ENCODE data around the gene SIK3. TPM values are rescaled to one million over a fixed set of nuclear protein-coding genes. Genes with fewer than 3 reads are reported as not detected.

Gene SIK3
- total RNA-seq, 1 donor from 2014 or later, result 32.9 TPM

GRCh38 chr11:116849486-116849885 lies 248.7 kb downstream of the SIK3 start:
- ATAC-seq, result no peak
- TF ChIP-seq, protein P1, sequence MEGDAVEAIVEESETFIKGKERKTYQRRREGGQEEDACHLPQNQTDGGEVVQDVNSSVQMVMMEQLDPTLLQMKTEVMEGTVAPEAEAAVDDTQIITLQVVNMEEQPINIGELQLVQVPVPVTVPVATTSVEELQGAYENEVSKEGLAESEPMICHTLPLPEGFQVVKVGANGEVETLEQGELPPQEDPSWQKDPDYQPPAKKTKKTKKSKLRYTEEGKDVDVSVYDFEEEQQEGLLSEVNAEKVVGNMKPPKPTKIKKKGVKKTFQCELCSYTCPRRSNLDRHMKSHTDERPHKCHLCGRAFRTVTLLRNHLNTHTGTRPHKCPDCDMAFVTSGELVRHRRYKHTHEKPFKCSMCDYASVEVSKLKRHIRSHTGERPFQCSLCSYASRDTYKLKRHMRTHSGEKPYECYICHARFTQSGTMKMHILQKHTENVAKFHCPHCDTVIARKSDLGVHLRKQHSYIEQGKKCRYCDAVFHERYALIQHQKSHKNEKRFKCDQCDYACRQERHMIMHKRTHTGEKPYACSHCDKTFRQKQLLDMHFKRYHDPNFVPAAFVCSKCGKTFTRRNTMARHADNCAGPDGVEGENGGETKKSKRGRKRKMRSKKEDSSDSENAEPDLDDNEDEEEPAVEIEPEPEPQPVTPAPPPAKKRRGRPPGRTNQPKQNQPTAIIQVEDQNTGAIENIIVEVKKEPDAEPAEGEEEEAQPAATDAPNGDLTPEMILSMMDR (IDR thresholded peaks at IDR 0.05), result no peak
- peaks cover 35% of the 10 kb centered on the region for H3K4me1 ChIP-seq
- H3K36me3 ChIP-seq, result peaks cover 52% of the 10 kb centered on the region
- no peak overlapping the region for H3K27ac ChIP-seq
- no peaks in the 10 kb centered on the region for H3K27me3 ChIP-seq (ENCODE audit: low read depth)
- intact Hi-C loops (cut with DNase I), result no loop called here
- no peaks in the 10 kb centered on the region for H3K9me3 ChIP-seq
- DNase-seq, result no peak
- no peak overlapping the region for H3K4me3 ChIP-seq

- DNase-seq, result no peak
- Histone ChIP-seq H3K9me3 (no peaks in the 10 kb centered on the region), H3K4me3 (no peak overlapping the region), H3K27ac (no peak overlapping the region), H3K4me1 (peaks cover 31% of the 10 kb centered on the region), H3K36me3 (peaks cover 54% of the 10 kb centered on the region), H3K27me3 (ENCODE audit: low read depth) (no peaks in the 10 kb centered on the region)
- TF ChIP-seq, protein P1 (IDR thresholded peaks at IDR 0.05), result no peak
- no peak for ATAC-seq
- intact Hi-C loops (cut with DNase I), result no loop called here
Measured at GRCh38 chr11:116849060-116849459, 249.2 kb downstream of the SIK3 start.

- intact Hi-C loops (cut with DNase I), result no loop called here
- no peak for DNase-seq
- H3K27me3 ChIP-seq (ENCODE audit: low read depth), result no peaks in the 10 kb centered on the region
- TF ChIP-seq, protein P1 (IDR thresholded peaks at IDR 0.05), result no peak
- H3K27ac ChIP-seq, result no peak overlapping the region
- ATAC-seq, result no peak
- peaks cover 16% of the 10 kb centered on the region for H3K4me1 ChIP-seq
- H3K9me3 ChIP-seq, result no peaks in the 10 kb centered on the region
- no peak overlapping the region for H3K4me3 ChIP-seq
- peaks cover 68% of the 10 kb centered on the region for H3K36me3 ChIP-seq
Measured at GRCh38 chr11:116847612-116848011, 250.6 kb downstream of the SIK3 start.

DNA sequence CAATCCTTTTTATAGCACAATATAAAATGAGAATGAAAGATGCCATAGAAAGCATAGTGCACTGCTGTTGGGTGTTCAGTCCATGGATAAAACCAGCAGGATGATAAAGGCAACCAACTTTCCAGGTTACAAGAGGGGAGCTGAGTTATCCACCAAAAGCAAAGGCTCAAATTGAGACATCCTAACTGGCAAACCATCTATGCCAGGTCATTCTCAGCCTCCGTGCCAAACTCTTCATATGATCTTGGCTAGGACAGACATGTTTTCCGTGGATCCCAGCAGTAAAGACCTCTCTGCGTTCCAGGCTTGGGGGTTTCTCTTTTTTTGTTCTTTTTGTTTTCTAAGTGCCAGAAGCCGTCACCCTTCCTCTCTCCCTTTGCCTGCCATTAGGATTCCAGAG lies 253.5 kb downstream of the SIK3 start:
- peaks cover 72% of the 10 kb centered on the region for H3K36me3 ChIP-seq

DNA sequence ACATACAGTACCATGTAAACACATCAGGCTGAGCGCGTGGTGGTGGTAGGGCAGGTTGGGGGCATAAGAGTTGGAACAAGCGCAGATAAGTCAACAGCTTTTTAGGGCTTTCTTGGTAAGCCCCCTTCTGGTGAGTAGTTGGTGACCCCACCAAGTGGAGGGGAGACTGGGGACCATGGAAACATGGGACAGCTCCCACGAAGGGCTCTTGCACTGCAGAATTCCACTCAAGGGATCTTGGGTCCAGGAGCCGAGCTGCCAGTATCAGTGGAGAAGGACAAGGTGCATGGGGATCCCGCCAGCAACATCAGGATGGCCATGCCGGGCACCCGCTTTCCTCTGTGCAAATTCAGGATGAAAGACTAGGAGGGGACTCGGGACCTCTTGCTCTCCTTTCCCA lies 254.6 kb downstream of the SIK3 start:
- H3K36me3 ChIP-seq, result peaks cover 62% of the 10 kb centered on the region
- DNase-seq, result no peak
- peaks cover 6% of the 10 kb centered on the region for H3K4me1 ChIP-seq
- no peak overlapping the region for H3K4me3 ChIP-seq
- TF ChIP-seq, protein P1 (IDR thresholded peaks at IDR 0.05), result no peak
- intact Hi-C loops (cut with DNase I), result no loop called here
- ATAC-seq, result no peak
- H3K27ac ChIP-seq, result no peak overlapping the region
- H3K9me3 ChIP-seq, result no peaks in the 10 kb centered on the region
- H3K27me3 ChIP-seq (ENCODE audit: low read depth), result no peaks in the 10 kb centered on the region

More for the DNA sequence above, 253.5 kb downstream of the SIK3 start:
- Histone ChIP-seq H3K9me3 (no peaks in the 10 kb centered on the region), H3K4me3 (no peak overlapping the region), H3K27ac (no peak overlapping the region), H3K4me1 (peaks cover 6% of the 10 kb centered on the region), H3K27me3 (ENCODE audit: low read depth) (no peaks in the 10 kb centered on the region)
- ATAC-seq, result no peak
- no peak for DNase-seq
- TF ChIP-seq, protein P1 (IDR thresholded peaks at IDR 0.05), result no peak
- intact Hi-C loops (cut with DNase I), result no loop called here

- H3K36me3 ChIP-seq, result peaks cover 54% of the 10 kb centered on the region
- no peaks in the 10 kb centered on the region for H3K27me3 ChIP-seq (ENCODE audit: low read depth)
- no peak overlapping the region for H3K27ac ChIP-seq
- no peaks in the 10 kb centered on the region for H3K9me3 ChIP-seq
- ATAC-seq (peak; percentile 54 to 76), DNase-seq (no peak)
- intact Hi-C loops (cut with DNase I), result no loop called here
- peaks cover 6% of the 10 kb centered on the region for H3K4me1 ChIP-seq
- no peak overlapping the region for H3K4me3 ChIP-seq
- TF ChIP-seq, protein P1 (IDR thresholded peaks at IDR 0.05), result no peak
Measured at GRCh38 chr11:116842909-116843308, 255.3 kb downstream of the SIK3 start.

All from lower lobe of right lung (tissue), 2 donors.